Memory B cell (primary cell): Measurements from ENCODE around the gene CACNG5.

Experiments
- ATAC-seq: fragments of 150-1000 bp; cut with Tn5 transposase; 2 replicates; pipeline ENCODE4 v1.10.0; 2021; ENCODE audit warnings: low read depth, mild to moderate bottlenecking, moderate library complexity
- DNase-seq, 2 donors: peaks; one replicate each; pipeline ENCODE4 v3.0.0; 2022; ENCODE audit warnings: low spot score in 2 of 2
- H3K27ac Mint-ChIP-seq: one replicate; pipeline ENCODE4 v1.8.0; 2022; ENCODE audit warnings: mild to moderate bottlenecking, moderate library complexity, mixed read lengths
- H3K27me3 Mint-ChIP-seq: one replicate; pipeline ENCODE4 v1.8.0; 2022; ENCODE audit warnings: mixed read lengths
- H3K36me3 Mint-ChIP-seq: one replicate; pipeline ENCODE4 v1.8.0; 2022; ENCODE audit warnings: mild to moderate bottlenecking, mixed read lengths
- H3K4me1 Mint-ChIP-seq: one replicate; pipeline ENCODE4 v1.8.0; 2022; ENCODE audit warnings: mixed read lengths
- H3K4me3 Mint-ChIP-seq: one replicate; pipeline ENCODE4 v1.8.0; 2022; ENCODE audit warnings: mild to moderate bottlenecking, moderate library complexity, mixed read lengths
- H3K9me3 Mint-ChIP-seq: one replicate; pipeline ENCODE4 v1.8.0; 2022; ENCODE audit warnings: mixed read lengths

CACNG5 gene

GRCh38 chr17:66915792-66916191 lies 80.9 kb downstream of the CACNG5 start:
- Mint-ChIP-seq H3K27ac (no peak overlapping the region), H3K27me3 (peaks cover 22% of the 10 kb centered on the region), H3K4me1 (no peaks in the 10 kb centered on the region), H3K9me3 (peaks cover 6% of the 10 kb centered on the region), H3K36me3 (no peaks in the 10 kb centered on the region), H3K4me3 (no peak overlapping the region)
- no peak for ATAC-seq
- no peak for DNase-seq

GRCh38 chr17:66916946-66917345 lies 82.0 kb downstream of the CACNG5 start:
- Mint-ChIP-seq H3K9me3 (peaks cover 8% of the 10 kb centered on the region), H3K36me3 (no peaks in the 10 kb centered on the region), H3K4me3 (no peak overlapping the region), H3K4me1 (no peaks in the 10 kb centered on the region), H3K27me3 (peaks cover 22% of the 10 kb centered on the region), H3K27ac (no peak overlapping the region)
- ATAC-seq = no peak
- DNase-seq = no peak

DNA sequence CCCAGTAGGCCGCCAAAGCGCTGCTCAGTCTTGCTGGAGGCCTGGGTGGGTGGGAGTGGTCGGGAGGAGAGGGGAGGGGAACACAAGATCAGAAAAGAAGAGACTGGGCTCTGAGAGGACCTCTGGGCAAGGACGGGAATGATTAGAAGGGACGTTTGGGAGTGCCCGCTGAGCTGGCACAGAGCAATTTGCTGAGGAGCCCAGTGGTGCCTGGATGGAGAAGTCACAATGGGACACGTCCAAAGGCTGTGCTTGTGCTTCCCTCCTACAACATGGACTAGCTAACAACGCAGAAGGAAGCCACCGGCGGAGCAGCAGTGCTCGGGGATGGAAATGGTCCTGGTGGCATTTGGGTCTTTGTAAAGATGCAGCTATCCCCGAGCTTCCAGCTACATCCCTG lies 84.0 kb downstream of the CACNG5 start:
- ATAC-seq = no peak
- H3K4me1 Mint-ChIP-seq = no peaks in the 10 kb centered on the region
- no peak overlapping the region for H3K4me3 Mint-ChIP-seq
- peaks cover 17% of the 10 kb centered on the region for H3K27me3 Mint-ChIP-seq
- no peak overlapping the region for H3K27ac Mint-ChIP-seq
- H3K36me3 Mint-ChIP-seq = no peaks in the 10 kb centered on the region
- no peak for DNase-seq
- H3K9me3 Mint-ChIP-seq = peaks cover 8% of the 10 kb centered on the region

DNA sequence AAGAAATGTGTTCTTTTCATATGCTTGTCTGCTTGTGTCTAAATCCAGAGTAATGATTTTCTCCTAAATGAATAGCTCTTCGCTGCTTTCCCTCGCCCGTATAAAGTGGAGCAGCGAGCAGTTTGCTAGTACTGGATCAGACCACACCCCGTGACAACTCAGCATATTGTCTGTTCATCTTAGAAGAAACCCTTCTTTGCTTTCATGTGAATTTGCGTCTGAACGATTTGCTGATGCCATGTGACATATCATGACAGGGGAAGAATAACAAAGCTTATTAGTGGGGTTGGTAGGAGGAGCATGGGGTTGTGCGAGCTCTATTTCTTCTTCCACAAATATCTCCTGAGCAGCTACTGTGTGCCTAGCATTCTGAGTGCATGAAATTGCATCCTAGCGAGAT lies 85.5 kb downstream of the CACNG5 start:
- H3K27ac Mint-ChIP-seq = no peak overlapping the region
- peaks cover 14% of the 10 kb centered on the region for H3K27me3 Mint-ChIP-seq
- no peak for DNase-seq
- H3K4me3 Mint-ChIP-seq = no peak overlapping the region
- no peaks in the 10 kb centered on the region for H3K4me1 Mint-ChIP-seq
- H3K9me3 Mint-ChIP-seq = peaks cover 8% of the 10 kb centered on the region
- H3K36me3 Mint-ChIP-seq = no peaks in the 10 kb centered on the region
- no peak for ATAC-seq

GRCh38 chr17:66920950-66921349 lies 86.0 kb downstream of the CACNG5 start:
- Mint-ChIP-seq H3K4me3 (no peak overlapping the region), H3K27me3 (peaks cover 12% of the 10 kb centered on the region), H3K27ac (no peak overlapping the region), H3K9me3 (peaks cover 5% of the 10 kb centered on the region), H3K4me1 (no peaks in the 10 kb centered on the region), H3K36me3 (no peaks in the 10 kb centered on the region)
- ATAC-seq (no peak), DNase-seq (no peak)

- DNase-seq = no peak
- peaks cover 4% of the 10 kb centered on the region for H3K9me3 Mint-ChIP-seq
- H3K4me3 Mint-ChIP-seq = no peak overlapping the region
- no peak for ATAC-seq
- no peaks in the 10 kb centered on the region for H3K36me3 Mint-ChIP-seq
- no peaks in the 10 kb centered on the region for H3K4me1 Mint-ChIP-seq
- H3K27me3 Mint-ChIP-seq = peaks cover 7% of the 10 kb centered on the region
- no peak overlapping the region for H3K27ac Mint-ChIP-seq
Observed at GRCh38 chr17:66923886-66924285, 89.0 kb downstream of the CACNG5 start.

- no peak for DNase-seq
- H3K27me3 Mint-ChIP-seq = peaks cover 6% of the 10 kb centered on the region
- no peaks in the 10 kb centered on the region for H3K36me3 Mint-ChIP-seq
- H3K27ac Mint-ChIP-seq = no peak overlapping the region
- H3K4me1 Mint-ChIP-seq = no peaks in the 10 kb centered on the region
- H3K9me3 Mint-ChIP-seq = peaks cover 2% of the 10 kb centered on the region
- ATAC-seq = no peak
- no peak overlapping the region for H3K4me3 Mint-ChIP-seq
Observed at GRCh38 chr17:66925811-66926500, 91.0 kb downstream of the CACNG5 start.

GRCh38 chr17:66928949-66929348 lies 94.0 kb downstream of the CACNG5 start:
- H3K4me1 Mint-ChIP-seq = no peaks in the 10 kb centered on the region
- no peak overlapping the region for H3K4me3 Mint-ChIP-seq
- ATAC-seq = no peak
- DNase-seq = no peak
- H3K27ac Mint-ChIP-seq = no peak overlapping the region
- H3K36me3 Mint-ChIP-seq = no peaks in the 10 kb centered on the region
- peaks cover 6% of the 10 kb centered on the region for H3K27me3 Mint-ChIP-seq
- no peaks in the 10 kb centered on the region for H3K9me3 Mint-ChIP-seq

DNA sequence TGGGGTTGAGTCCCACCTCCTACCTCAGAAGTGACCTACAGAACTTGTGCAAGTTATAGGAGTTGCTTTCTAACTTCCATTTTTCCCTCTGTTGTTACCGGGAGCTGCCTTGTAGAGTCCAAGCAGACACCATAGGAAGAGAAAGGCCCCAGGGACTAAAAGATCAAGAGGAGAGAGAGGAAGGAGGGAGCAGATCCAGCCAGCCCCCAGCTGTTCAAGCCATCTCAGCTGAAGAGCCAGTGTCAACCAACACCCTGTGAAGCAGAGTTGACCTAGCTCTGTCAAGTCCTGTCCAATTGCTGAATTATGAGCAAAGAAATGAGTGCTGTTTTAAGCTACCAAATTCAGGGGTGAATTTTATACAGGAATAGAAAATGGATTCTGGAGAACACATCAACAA lies 94.7 kb downstream of the CACNG5 start:
- peaks cover 4% of the 10 kb centered on the region for H3K27me3 Mint-ChIP-seq
- DNase-seq (no peak), ATAC-seq (no peak)

DNA sequence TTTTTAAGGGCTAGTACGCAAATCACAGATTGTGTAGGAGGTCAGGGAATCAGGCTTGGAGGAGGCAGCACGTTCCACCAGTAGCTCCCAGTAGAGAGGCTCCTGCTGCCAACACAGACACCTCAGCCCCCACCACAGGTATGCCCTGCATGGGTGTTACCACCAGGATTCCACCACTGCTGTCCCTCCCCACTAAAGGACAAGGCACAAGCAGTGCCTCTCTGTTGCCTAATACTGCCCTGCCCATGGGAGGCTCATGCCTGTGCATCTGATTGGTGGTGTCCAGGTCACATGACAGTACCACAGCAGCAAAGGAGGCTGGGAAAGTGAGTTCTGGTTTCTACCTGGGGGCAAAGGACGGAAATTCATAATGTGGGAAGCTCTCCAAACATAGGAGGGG lies 96.0 kb downstream of the CACNG5 start:
- ATAC-seq (no peak), DNase-seq (no peak)
- H3K4me3 Mint-ChIP-seq = no peak overlapping the region
- no peak overlapping the region for H3K27ac Mint-ChIP-seq
- H3K4me1 Mint-ChIP-seq = no peaks in the 10 kb centered on the region
- no peaks in the 10 kb centered on the region for H3K27me3 Mint-ChIP-seq
- H3K9me3 Mint-ChIP-seq = peaks cover 2% of the 10 kb centered on the region
- H3K36me3 Mint-ChIP-seq = no peaks in the 10 kb centered on the region

More for the DNA sequence above, 94.7 kb downstream of the CACNG5 start:
- H3K9me3 Mint-ChIP-seq = no peaks in the 10 kb centered on the region
- no peaks in the 10 kb centered on the region for H3K36me3 Mint-ChIP-seq
- H3K27ac Mint-ChIP-seq = no peak overlapping the region
- no peak overlapping the region for H3K4me3 Mint-ChIP-seq
- H3K4me1 Mint-ChIP-seq = no peaks in the 10 kb centered on the region

DNA sequence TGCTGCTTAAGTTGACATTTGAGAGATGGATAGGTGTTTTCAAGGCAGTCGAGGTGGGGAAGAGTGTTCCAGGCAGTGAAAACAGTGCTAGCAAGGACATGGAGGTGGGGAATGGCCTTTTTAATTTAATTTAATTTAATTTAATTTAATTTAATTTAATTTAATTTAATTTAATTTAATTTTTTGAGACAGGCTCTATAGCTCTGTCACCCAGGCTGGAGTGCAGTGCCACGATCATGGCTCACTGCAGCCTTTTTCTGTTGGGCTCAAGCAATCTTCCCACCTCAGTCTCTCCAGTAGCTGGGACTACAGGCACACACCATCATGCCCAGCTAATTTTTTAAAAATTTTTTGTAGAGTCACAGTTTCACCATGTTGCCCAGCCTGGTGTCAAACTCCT lies 97.4 kb downstream of the CACNG5 start:
- H3K4me1 Mint-ChIP-seq = no peaks in the 10 kb centered on the region
- no peaks in the 10 kb centered on the region for H3K36me3 Mint-ChIP-seq
- ATAC-seq (no peak), DNase-seq (no peak)
- H3K27me3 Mint-ChIP-seq = no peaks in the 10 kb centered on the region
- H3K4me3 Mint-ChIP-seq = no peak overlapping the region
- no peak overlapping the region for H3K27ac Mint-ChIP-seq
- peaks cover 4% of the 10 kb centered on the region for H3K9me3 Mint-ChIP-seq

- Mint-ChIP-seq H3K4me1 (no peaks in the 10 kb centered on the region), H3K9me3 (peaks cover 13% of the 10 kb centered on the region), H3K27ac (no peak overlapping the region), H3K4me3 (no peak overlapping the region), H3K27me3 (peaks cover 9% of the 10 kb centered on the region), H3K36me3 (peaks cover 3% of the 10 kb centered on the region)
- DNase-seq = no peak
- no peak for ATAC-seq
Observed at GRCh38 chr17:66934040-66934439, 99.1 kb downstream of the CACNG5 start.
